HG02884 (cell line): ENCODE measurements around the gene REPS2.
"Not testable (repeated sequence)": the region's sequence is repeated elsewhere in the genome, so short reads cannot be mapped to it uniquely, and the experiment has no call there.

Experiments used
- ATAC-seq: cut with Tn5 transposase; IDR thresholded peaks from one replicate; pipeline ENCODE4 v1.9.1; 2021; ENCODE audit warnings: mild to moderate bottlenecking, moderate library complexity; ENCODE audit not compliant: unreplicated experiment

Gene REPS2

DNA sequence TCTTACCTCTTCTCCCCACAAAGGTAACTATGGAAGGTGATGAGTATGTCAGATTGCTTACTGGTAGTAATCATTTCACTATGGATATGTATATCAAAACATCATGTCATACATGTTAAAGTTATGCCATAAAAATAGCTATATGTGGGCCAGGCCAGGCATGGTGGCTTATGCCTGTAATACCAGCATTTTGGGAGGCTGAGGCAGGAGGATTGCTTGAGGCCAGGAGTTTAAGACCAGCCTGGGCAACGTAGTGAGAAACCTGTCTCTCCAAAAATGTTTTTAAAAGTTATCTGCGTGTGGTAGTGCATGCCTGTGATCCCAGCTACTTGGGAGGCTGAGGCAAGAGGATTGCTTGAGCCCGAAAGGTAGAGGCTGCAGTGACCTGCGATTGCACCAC, 16.2 kb downstream of the REPS2 start:
- not testable (repeated sequence) for ATAC-seq

DNA sequence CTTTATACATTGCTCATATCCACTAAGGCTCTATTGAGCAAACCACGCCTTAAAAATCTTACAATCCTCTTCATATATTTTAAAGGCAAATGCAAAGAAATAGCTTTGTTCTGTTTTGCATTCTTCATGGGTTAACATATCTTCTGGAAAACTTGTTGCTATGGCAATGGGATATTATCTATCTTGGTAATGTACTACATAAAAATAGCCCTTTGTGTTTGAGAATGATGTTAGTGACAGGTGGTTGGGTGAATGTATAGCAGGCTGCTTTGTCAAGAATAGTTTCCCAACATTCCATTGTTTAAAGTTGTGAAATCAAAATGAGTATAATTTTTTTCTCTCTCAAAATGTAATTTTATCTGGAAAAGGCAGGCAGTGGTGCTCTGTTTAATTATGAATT, 16.8 kb downstream of the REPS2 start:
- ATAC-seq = no peak

GRCh38 chrX:16964976-16965375, 18.5 kb downstream of the REPS2 start:
- ATAC-seq = not testable (repeated sequence)

GRCh38 chrX:16966752-16967448, 20.4 kb downstream of the REPS2 start:
- no peak for ATAC-seq

GRCh38 chrX:16968753-16969152, 22.3 kb downstream of the REPS2 start:
- ATAC-seq = not testable (repeated sequence)

- no peak for ATAC-seq
Measured at GRCh38 chrX:16970977-16971376, 24.5 kb downstream of the REPS2 start.

DNA sequence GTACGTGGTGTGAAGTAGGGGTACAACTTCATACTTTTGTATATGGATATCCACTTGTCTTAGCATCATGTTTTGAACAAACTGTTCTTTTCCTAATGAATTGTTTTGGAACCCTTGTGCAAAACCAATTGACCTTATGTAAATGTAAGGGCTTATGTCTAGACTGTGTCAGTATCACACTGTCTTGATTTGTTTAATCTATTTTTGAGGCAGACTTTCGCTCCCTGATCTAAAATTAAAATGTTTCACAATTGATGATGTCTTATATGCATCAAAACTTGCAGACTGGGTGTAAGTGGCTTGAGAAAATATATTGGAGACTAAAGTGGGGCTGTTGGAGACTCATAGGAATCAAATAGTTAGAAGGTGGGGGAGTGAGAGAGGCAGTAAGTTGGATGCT, 25.2 kb downstream of the REPS2 start:
- no peak for ATAC-seq

- ATAC-seq = no peak
Measured at GRCh38 chrX:16975233-16975632, 28.8 kb downstream of the REPS2 start.

DNA sequence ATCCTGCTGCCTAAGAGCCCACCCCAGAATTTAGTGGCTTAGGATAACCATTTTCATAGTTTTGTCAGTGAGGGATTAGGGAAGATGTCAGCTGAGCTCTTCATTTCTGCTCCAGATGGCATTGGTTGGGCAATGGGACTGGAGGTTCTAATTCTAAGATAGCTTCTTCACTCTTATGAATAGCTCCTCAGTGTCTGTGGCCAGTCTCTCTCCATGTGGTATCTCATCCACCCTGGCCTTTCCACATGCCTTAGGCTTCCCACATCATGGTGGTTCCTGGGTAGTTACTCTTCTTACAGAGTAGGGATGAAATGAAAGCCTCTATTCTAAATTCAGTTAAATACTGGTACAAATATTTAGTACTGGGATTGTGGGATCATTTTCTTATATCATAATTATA, 31.3 kb downstream of the REPS2 start:
- no peak for ATAC-seq

DNA sequence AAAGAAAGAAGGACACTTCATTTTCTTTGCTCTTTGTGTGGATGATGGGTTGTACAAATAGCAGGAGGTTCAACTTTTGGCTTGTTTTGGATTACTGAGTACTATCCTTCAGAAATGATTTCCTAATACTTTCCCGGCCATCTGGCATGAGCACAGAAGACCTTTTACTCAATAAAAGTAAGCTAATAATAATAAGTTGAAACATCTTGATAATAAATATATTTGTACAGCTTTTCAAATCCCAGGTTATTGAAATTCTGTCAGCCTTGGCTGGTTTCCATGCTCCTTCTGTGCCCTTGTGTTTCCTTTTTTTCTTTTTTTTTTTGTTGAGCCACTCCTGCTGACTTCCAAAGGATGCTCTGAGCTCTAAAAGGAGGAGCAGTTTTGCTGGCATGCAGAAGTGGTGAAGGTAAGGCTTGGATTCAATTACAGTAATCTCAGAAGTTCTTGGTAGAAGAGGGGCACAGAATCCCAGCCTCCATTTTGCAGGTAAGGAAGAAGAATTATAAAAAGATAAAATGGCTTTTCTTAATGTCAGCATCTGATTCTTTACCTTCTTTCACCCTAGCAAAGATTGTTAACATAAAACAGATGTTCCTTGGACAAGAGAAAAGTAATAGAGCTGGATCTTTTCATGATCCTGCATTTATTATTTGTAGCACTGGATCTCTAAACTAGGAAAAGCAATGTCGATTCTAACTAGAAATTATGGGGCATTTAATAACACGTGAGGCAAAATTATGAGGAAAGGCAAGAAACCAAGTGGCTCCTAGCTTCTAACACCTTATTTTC, 31.9 kb downstream of the REPS2 start:
- no peak for ATAC-seq

DNA sequence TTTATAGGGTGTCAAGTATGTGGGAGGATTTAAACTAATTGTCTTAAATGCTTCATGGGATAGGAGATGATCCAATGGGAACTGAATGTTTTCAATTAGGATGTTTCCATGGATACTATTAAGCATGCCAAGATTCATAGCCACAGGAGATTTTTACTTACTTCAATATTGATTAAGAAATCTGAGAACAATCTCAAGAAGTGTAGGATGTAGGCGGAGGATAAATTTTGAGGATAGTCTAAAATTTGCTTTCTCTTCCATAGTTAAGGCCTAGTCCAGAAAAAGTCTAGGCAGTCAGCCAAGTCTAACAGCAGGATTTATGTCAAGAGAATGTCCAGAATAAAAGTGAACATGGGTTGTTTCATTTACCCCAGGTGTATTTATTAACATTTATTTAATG, 32.8 kb downstream of the REPS2 start:
- no peak for ATAC-seq

DNA sequence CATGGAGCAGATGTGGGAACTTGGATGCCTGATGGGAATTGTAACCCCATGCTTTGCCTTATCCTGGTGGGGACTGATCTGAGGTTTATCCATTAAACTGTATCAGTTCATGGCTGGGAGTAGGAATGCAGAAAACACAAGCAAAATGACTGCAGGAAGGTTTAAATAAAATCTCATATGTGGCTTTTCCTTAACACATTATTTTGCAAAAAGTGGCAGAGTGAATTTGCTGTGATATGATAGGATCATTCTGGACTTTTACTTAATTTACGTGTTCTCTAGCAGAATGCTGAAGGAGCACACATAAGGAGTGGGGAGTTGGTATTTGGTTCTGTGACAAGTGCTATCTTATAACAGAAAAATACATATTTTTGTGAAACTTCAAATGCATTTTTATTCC, 34.8 kb downstream of the REPS2 start:
- no peak for ATAC-seq

DNA sequence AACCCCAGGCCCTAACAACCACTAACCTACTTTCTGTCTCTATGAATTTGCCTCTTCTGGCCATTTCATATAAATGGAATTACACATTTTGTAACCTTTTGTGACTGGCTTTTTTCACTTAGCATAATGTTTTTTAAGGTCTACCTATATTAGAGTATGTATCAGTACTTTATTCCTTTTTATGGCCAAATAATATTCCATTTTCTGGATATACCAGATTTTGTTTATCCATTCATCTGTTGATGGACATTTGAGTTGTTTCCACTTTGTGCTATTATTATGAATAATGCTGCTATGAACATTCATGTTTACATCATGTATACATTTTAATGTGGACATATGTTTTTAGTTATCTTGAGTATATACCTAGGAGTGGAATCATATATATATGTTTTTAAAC, 35.5 kb downstream of the REPS2 start:
- ATAC-seq = no peak

GRCh38 chrX:16983051-16983450, 36.6 kb downstream of the REPS2 start:
- no peak for ATAC-seq

GRCh38 chrX:16985286-16985685, 38.8 kb downstream of the REPS2 start:
- no peak for ATAC-seq

- ATAC-seq = no peak
Measured at GRCh38 chrX:16986169-16986568, 39.7 kb downstream of the REPS2 start.

- ATAC-seq = no peak
Measured at GRCh38 chrX:16989750-16990149, 43.3 kb downstream of the REPS2 start.

DNA sequence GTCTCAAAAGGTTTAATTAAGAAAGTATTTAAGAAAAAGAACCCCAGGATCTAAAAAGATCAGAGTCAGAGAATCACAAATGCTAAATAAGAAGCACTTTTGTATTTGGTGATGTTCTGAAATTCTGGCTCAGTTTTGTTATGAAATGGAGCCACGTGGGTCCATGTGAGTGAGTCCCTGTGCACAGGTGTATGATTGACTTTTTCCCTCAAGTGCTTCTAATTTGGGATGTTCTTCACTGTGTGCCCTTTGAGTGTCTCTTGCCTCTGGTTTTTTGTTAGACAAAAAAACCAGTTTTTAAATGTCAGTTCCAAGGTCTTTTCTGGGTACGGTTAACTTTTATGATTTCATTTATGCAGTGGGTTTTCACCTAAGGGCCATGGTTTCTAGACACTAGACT, 44.4 kb downstream of the REPS2 start:
- no peak for ATAC-seq

- no peak for ATAC-seq
Measured at GRCh38 chrX:16992445-16992844, 46.0 kb downstream of the REPS2 start.

GRCh38 chrX:16992951-16993350, 46.5 kb downstream of the REPS2 start:
- no peak for ATAC-seq

DNA sequence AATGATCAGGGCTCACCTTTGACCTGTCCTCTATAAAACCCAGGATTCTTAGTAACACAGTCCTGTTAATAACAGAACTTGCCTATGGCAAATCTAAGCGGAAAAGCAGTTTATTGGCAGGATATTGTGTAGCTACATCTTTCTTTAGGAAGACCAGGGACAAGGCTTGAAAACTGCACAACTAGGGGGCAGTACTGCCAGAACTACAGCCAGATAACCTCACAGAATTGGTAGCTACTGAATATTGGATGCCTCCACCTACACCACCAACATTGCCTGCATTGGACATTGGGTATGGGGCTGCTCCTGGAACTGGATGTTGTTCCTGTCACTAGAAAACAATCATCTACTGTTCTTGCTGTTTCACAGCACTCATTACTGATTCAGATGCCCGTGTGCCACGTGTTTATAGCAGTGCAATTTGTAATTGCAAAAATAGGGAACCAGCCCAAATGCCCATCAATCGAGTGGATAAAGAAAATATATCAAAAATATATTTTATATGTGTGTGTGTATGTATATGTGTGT, 47.4 kb downstream of the REPS2 start:
- no peak for ATAC-seq

GRCh38 chrX:16994736-16995135, 48.3 kb downstream of the REPS2 start:
- ATAC-seq = no peak
